Stimulated activated CD4-positive, alpha-beta T cell treated with anti-CD3 and anti-CD28 coated beads, Interleukin-4, amount 100 ng/mL, for 1 hour (primary cell): ENCODE results near the gene MYO9A.
"Not testable (repeated sequence)": the region's sequence is repeated elsewhere in the genome, so short reads cannot be mapped to it uniquely, and the experiment has no call there.

Source experiments
- DNase-seq: peaks from one replicate; pipeline ENCODE4 v3.0.0-alpha.2; 2020

Gene MYO9A

DNA sequence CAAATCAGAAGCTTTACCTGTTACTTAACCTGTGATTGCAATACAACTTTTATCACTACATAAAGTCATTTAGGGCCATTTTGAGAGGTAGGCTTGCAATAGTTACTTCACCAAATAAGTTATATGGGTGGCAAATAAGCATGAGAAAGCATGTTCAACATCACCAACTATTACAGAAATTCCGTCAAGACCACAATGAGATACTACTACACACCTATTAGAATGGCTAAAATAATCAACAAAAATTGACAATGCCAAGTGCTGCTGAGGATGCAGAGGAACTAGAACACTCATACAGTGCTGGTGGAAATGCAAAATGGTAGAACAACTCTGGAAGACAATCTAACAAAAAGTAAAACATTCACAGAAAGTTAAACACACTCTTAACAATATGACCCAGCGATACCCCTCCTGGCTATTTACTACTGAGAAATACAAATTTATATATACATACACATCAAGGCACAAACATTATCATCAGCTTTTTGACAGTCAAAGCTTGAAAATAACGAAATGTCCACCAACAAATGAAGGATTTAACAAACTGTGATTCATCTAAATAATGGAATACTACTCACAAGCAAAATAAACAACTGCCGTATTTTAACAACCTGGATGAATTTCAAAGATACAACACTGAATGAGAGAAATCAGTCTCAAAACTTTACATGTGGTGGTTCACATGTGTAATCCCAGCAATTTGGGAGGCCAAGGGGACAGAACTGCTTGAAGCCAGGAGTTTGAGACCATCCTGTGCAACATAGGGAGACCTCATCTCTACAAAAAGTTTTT, 82.9 kb downstream of the MYO9A start:
- DNase-seq: no peak

DNA sequence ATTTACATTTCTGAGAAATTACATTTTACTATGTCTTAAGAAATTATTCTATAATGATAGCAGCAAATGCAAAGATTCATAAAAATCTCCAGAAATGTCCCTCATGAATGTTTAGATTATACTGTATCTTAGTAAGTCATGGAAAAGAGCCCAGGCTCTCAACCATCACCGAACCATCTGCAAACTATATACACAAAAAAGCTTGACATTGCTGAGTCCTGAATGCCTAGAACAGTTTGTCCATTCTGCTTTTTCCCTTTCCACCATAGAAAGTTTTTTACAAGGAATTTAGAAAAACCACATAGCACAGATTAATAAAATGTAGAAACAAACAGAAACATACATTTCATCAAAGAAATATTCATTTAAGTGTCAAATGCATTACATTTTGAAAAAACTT, 83.6 kb downstream of the MYO9A start:
- no peak for DNase-seq

DNA sequence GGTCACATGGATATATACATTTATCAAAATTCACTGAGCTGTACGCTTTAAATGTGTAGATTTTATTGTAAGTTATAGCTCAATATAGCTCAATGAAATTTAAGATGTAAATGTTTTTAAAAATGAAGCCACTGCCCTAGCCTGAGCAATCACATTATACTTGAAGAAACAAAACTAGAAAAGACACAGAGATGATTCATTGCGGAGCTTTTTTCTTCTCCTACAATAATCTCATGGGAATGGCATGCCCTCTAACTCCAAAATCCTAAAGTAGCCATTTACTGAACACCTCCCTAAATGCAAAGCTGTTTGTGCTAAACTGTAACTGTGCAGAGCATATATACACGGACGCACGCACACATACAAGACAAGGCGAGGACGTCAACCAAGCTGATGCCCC, 84.2 kb downstream of the MYO9A start:
- no peak for DNase-seq

DNA sequence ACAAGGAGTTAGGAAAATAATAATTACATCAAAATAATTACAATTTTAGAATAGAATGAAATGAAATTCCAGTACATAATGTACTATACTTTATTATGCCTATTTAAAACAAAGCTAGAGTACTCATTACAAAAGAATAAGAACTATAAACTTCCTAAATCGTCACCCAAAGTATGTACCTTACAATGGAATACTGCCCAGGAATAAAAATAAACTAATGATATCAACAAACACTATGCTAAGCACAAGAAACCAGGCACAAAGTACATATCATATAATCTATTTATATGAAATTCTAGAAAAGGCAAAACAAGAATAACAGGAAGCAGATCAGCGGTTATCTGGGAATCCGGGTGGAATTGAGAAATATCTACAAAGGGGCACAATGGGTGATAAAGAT, 84.7 kb downstream of the MYO9A start:
- no peak for DNase-seq

DNA sequence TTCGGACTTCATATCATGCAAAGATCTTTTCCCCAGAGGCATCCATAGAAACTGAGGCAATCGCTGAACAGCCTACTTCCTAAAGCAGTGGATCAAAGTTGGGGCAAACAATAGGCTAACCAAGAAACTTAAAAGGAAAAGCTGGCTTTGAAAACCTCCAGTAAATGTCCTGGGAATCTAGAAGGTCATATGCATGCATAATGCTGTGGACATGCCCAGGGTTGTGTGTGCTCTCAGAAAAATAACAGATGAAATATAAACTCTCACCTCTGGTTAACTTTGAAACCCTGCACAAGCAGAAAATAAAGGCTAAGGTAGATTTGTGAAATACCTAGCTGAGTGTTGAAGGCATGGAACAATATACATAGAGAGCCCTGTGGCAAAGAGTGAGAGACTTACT, 96.3 kb downstream of the MYO9A start:
- no peak for DNase-seq

DNA sequence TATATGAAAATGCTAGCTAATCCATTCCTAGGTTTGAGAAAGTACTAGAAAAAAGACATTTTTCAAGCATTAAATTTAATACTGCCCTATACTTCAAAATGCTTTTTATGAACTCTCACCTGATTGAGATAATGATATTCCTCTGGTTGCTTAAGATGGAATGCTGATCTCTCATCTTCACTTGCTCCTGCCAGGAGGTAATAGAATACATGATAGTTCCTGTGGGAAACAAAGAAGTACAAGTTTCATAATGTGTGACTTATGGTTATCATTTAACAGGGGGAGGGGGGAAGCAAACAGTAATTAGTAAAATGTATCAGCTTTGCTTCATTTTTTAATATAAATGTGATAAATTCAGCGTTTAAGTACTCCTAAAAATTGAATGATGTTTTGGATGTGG, 97.2 kb downstream of the MYO9A start:
- DNase-seq: no peak

DNA sequence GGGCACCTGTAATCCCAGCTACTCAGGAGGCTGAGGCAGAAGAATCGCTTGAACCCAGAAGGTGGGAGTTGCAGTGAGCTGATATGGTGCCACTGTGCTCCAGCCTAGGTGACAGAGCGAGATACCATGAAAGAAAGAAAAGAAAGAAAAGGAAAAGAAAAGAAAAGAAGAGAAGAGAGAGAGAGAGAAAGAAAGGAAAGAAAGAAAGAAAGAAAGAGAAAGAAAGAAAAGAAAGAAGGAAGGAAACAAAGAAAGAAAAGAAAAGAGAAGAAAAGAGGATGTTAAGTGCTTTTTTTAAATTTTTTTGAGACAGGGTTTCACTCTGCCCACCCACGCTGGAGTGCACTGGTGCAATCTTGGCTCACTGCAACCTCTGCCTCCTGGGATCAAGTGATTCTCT, 103.4 kb downstream of the MYO9A start:
- DNase-seq: not testable (repeated sequence)

DNA sequence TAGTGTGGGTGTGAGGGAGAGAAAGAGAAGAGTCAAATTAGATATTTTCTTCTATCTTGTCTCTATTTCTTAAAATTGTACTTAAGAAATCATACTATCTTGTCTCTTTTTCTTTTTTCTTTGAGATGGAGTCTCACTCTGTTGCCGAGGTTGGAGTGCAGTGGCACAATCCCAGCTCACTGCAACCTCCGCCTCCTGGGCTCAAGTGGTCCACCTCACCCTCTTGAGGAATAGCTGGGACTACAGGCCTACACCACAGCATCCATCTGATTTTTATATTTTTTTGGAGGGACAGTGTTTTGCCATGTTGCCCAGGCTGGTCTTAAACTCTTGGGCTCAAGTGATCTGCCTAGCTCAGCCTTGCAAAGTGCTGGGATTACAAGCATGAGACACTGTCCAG, 104.2 kb downstream of the MYO9A start:
- DNase-seq: no peak

DNA sequence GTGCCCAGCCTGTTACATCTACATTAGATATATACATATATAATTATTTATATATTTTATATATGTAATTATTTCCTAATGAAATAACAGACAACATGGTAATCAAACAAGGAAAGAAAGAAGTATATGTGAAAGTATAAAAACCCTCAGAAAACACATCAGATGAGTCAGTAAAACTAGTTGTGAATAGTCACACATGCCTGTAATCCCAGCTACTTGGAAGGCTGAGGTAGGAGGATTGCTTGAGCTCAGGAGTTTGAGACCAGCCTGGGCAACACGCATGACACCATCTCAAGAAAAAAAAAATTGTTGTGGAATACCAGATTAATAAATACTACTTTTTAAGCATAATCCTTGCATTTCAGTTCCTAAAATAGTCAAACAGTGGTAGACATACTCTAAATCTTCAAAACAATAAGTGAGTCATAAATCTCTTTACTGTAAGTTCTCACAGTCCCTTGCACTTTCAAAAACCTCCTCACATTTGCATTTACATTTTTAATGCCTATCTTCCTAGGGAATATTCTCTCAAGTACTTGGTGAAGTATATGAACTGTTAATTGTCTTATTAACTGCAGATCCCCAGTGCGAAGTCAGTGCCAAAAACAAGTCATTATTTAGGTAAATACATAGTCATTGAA, 106.5 kb downstream of the MYO9A start:
- no peak for DNase-seq

DNA sequence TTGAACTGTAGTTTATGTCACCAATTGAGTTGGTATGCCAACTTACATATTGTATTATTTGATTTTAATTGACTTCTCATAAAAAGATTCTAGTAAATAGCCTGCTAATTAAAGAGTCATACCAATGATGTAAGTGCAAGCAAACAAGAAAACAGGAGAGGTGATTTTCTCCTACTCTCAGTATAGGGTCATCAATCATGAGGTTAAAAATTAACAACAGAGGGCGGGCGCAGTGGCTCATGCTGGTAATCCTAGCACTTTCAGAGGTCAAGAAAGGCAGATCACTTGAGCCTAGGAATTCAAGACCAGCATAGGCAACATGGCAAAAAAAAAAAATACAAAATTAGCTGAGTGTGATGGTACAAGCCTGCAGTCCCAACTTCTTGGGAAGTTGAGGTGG, 108.7 kb downstream of the MYO9A start:
- no peak for DNase-seq

DNA sequence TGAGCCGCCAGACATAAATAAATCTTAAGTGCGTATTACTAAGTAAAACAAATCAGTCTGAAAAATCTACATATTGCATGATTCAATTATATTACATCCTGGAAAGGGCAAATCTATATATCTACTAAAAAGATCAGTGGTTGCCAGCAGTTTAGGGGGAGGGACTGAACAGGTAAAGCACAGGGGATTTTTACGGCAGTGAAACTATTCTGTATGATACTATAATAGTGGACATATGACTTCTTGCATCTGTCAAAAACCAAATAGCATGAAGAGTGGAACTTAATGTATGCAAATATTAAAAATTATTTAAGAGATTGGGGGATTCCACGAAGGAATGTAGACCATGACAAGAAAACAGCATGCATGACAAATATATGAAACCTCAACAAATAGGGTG, 111.6 kb downstream of the MYO9A start:
- no peak for DNase-seq

DNA sequence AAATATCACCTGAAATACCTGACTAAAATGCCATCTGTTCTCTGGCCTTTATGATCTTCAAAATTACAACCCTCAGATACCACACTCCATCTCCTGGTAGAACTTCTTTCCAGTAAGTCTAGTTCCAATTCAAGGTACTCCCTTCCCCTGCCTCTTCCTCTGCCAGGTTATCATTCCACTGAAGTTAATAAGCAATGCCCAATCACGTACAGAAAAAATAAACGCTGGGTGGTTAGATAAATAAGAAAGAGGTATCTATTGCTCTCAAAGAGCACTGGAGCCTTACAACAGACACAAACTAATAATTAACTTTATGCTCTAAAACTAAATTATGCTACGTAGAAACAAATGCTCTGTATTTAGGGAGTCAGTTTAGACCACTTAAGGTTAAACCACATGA, 112.5 kb downstream of the MYO9A start:
- DNase-seq: no peak

DNA sequence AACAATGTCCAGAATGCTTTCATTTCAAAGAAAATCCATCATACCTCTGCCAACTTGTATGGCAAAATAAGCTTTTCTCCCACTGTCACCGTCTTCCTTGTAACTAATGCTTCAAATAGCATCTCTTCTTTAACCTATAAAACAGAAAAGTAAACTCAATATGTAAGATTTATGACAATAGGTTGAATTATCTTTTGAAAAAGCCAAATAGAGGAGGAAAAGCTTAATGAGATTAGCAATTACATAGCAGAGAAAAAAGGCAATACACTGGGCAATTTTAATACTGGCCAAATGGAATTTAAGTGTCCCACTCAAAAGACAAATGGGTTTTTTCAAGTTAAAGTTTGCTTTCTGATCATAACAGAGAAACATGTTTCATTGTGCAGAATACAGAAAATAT, 118.1 kb downstream of the MYO9A start:
- no peak for DNase-seq

DNA sequence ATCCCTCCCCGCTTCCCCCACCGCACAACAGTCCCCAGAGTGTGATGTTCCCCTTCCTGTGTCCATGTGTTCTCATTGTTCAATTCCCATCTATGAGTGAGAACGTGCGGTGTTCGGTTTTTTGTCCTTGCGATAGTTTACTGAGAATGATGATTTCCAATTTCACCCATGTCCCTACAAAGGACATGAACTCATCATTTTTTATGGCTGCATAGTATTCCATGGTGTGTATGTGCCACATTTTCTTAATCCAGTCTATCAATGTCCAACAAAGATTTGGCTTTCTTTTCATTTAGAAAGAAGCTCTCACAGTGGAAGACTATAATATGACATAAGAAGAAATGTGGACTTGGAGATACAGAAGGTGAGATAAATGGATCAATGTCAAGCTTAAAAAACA, 119.2 kb downstream of the MYO9A start:
- DNase-seq: not testable (repeated sequence)

DNA sequence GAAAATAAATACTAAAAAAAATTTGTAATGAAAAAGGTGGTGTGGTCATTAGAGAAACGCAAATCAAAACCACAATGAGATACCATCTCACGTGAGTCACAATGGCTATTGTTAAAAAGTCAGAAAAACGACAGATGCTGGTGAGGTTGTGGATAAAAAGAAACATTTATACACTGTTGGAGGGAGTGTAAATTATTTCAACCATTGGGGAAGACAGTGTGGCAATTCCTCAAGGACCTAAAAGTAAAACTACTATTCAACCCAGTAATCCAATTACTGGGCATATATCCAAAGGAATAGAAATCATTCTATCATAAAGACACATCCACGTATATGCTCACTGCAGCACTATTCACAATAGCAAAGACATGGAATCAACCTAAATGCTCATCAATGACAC, 120.3 kb downstream of the MYO9A start:
- no peak for DNase-seq

DNA sequence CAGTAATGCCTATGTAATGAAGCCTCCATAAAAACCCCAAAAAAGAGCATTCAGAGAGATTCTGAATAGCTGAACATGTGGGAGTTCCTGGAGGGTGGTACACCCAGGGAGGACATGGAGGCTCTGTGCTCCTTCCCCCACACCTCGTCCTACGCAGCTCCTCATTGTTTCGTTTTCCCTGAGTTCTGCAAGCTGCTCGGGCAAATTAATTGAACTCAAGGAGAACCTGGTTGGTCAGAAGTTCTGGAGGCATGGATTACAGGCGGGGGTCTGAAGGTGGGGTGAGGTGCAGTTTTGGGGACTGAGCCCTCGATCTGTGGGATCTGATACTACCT, 142.2 kb downstream of the MYO9A start:
- DNase-seq: no peak

DNA sequence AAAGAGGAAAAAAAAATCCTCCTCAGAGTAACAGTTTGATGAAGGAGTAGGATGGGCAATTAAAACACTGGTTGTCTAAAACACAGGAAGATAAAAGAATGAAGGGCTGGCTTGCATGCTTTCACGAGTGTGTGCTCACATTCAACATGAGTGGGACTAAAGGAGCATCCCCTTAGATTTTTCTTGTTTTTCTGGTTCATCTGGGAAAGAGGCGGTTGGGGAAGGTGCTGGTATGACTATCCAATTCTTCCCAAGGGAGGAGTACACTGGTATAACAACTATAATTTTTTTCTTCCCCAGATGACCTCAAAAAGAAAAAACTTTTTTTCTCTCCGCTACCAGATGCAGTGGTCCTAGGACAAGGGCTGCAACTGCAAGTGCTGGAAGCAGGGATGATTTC, 143.7 kb downstream of the MYO9A start:
- no peak for DNase-seq

DNA sequence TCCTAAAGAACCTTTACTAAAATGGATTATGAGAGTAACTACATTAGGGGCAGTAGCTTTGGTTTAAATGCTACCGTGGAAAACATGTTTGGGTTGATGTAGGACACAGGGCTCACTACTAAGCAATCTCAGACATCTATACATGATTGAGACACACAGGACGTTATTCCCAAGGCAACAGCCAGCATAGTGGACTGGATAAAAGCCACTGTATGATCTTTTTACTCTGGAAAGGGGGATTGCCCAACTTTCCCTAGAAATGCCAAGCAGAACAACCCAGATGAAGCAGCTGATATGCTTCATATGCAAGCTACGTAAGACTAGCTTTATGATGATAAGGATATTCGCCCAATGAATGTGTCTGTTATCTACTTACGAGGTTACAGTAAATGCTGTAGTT, 144.6 kb downstream of the MYO9A start:
- DNase-seq: no peak

DNA sequence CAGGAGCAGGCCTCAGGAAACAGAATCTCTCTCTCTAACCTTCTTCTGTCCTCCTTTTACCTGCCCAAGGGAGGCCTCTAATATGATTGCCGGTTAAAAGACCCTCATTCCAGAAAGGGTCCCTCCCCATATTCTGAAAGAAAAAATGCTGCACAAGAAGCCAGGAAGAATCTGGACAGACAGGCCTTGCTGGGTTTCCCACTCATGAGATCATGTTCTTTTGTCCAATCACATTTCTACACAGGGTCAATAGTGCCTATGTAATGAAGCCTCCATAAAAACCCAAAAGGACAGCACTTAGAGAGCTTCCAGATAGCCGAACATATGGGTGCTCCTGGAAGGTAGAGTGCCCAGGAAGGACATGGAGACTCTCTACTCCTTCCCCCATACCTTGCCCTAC, 146.0 kb downstream of the MYO9A start:
- DNase-seq: no peak

DNA sequence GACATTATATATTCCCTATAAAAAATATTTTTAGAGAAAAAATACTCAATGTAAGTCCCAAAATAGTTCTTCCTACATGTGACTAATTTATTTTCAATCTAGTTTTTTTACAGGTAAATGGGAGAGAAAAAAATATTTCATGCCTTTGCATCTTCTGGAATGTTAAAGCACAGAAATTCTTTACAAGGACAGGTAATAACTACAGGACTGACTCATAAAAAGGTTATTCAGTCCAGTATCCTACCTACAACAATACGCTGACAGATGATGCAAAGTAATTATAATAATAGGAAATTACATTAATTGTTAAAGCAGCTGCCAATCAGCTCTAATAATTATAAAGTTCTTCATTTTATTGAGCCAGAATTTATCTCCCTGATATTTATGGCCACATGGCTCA, 147.5 kb downstream of the MYO9A start:
- DNase-seq: no peak

DNA sequence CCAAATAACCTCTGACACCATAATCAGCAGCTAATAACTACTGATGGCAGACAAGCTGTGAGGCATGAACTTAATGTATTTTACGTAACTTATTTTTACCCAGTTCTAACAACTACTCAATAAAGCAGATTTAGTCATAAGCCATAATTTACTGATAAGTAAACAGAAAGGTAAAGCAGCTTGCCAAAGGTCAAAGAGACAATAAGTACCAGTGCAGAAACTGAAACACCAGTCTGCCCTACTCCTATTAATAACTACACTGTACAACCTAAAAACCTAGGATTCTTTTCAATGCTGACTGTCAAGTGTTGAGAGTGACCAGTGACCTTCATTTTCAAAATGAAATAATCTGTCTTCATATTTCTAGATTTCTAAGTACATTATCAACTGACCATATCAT, 155.4 kb downstream of the MYO9A start:
- DNase-seq: no peak

DNA sequence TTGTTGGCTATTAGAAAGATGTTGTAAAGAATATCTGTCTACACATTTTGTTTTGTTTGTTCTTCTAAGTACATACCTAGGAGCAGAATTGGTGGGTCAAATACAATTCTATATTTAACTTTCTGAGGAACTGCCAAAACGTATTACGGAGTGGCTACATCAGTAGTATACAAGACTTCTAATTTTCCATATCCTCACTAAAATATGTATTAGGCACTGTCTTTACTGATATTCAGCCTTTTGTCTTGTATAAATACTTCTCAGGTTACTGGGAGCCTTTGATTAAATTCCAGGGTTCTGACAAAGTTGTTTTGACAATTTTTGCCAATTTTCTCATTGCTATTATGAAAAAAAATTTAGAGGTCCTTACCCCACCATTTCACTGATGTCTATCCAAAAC, 160.9 kb downstream of the MYO9A start:
- no peak for DNase-seq

DNA sequence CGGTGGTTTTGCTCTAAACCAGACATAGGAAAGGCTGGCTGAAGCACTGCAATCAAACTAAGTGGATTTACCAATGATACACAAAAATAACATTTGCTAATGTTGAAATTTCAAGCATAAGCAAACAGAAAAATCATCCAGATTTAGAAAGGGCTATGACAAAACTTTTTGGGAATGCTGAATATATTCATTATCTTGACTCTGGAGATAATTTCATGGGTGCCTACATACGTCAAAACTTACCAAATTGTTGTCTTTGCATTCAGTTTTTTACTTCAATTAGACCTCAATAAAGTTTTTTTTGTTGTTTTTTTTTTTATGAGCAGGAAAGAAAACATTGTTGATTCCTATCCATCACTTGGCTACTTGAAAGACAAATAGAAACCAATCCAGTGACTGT, 166.8 kb downstream of the MYO9A start:
- no peak for DNase-seq

DNA sequence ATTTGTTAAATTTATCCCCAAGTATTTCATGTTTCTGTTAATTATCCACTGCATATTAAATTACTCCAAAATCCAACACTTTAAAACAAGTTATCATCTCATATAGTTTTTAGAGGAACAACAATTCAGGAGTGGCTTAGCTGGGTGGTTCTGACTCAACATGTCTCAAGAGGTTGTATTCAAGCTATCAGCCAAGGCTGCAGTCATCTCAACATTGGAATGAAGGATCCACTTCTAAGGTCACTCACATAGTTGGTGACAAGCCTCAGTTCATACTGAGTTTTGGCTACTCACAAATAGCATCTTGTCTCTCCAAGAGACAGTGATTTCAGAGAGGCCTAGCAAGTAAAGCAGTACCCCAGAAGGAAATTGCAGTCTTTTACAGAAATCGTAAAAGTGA, 172.9 kb downstream of the MYO9A start:
- DNase-seq: no peak

DNA sequence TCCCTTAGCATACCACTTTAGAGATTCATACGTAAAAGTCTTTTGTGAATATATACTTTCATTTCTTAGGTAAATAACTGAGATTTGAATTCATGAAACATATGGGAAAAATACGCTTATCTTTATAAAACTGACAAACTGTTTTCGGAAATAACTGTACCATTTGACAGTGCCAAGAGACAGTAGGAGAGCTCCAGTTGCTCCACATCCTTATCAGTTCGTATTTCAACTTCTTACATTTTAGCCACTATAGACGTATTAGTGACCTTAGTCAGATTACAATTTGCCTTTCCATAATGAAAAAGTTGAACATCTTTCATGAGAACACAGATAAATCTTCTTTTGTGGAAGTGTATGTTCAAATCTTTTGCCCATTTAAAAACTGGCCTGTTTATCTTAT, 174.1 kb downstream of the MYO9A start:
- DNase-seq: no peak
